Glutamatergic neuron (in vitro differentiated cells): Measurements from ENCODE around the gene SEC61A1. TPM values are rescaled to one million over a fixed set of nuclear protein-coding genes. Genes with fewer than 3 reads are reported as not detected.
A peak's percentile ranks its signal among the peaks of the same experiment; 100 is the strongest.

Experiments used
- DNase-seq: peaks from one replicate; pipeline ENCODE4 v3.0.0; 2022
- H3K27ac Mint-ChIP-seq: one replicate; pipeline ENCODE4 v1.8.0; 2020; ENCODE audit warnings: mild to moderate bottlenecking, mixed read lengths, inconsistent platforms; ENCODE audit not compliant: unreplicated experiment
- H3K27me3 Mint-ChIP-seq: one replicate; pipeline ENCODE4 v1.8.0; 2020; ENCODE audit warnings: mild to moderate bottlenecking, moderate library complexity, mixed read lengths, inconsistent platforms; ENCODE audit not compliant: unreplicated experiment
- H3K36me3 Mint-ChIP-seq: one replicate; pipeline ENCODE4 v1.8.0; 2020; ENCODE audit warnings: mild to moderate bottlenecking, mixed read lengths, inconsistent platforms; ENCODE audit not compliant: unreplicated experiment
- H3K4me1 Mint-ChIP-seq: one replicate; pipeline ENCODE4 v1.8.0; 2020; ENCODE audit warnings: mild to moderate bottlenecking, low read depth, mixed read lengths, inconsistent platforms; ENCODE audit not compliant: unreplicated experiment
- H3K4me3 Mint-ChIP-seq: one replicate; pipeline ENCODE4 v1.8.0; 2020; ENCODE audit warnings: mild to moderate bottlenecking, mixed read lengths, inconsistent platforms; ENCODE audit not compliant: unreplicated experiment
- H3K9me3 Mint-ChIP-seq: one replicate; pipeline ENCODE4 v1.8.0; 2020; ENCODE audit warnings: mild to moderate bottlenecking, moderate library complexity, mixed read lengths, inconsistent platforms; ENCODE audit not compliant: unreplicated experiment
- CTCF ChIP-seq: fragments of 200-600 bp; sonication (generic); IDR thresholded peaks from one replicate; pipeline ENCODE4 v1.5.0; 2021; ENCODE audit not compliant: partially characterized antibody, unreplicated experiment
- total RNA-seq: library from RNA; stranded (reverse); fragmentation: NEBNext Ultra II Directional; extraction: Animal tissue kit (Norgen Biotek cat#: 25700); gene quantifications from one replicate; pipeline ENCODE4 v1.2.1, GENCODE V29; 2021; ENCODE audit not compliant: unreplicated experiment

SEC61A1 gene
- total RNA-seq, 1 donor from 2014 or later: 201 TPM

- peak overlapping the region; percentile 99 for H3K4me3 Mint-ChIP-seq
- H3K27ac Mint-ChIP-seq: no peak overlapping the region
- no peak for DNase-seq
- H3K4me1 Mint-ChIP-seq: peaks cover 23% of the 10 kb centered on the region
- TF ChIP-seq CTCF: no peak
- H3K36me3 Mint-ChIP-seq: no peaks in the 10 kb centered on the region
- H3K9me3 Mint-ChIP-seq: peaks cover 7% of the 10 kb centered on the region
- H3K27me3 Mint-ChIP-seq: peaks cover 2% of the 10 kb centered on the region
Observed at GRCh38 chr3:128054367-128054766, 2.1 kb downstream of the SEC61A1 start.

GRCh38 chr3:128056258-128056657, 4.0 kb downstream of the SEC61A1 start:
- H3K4me3 Mint-ChIP-seq: no peak overlapping the region

DNA sequence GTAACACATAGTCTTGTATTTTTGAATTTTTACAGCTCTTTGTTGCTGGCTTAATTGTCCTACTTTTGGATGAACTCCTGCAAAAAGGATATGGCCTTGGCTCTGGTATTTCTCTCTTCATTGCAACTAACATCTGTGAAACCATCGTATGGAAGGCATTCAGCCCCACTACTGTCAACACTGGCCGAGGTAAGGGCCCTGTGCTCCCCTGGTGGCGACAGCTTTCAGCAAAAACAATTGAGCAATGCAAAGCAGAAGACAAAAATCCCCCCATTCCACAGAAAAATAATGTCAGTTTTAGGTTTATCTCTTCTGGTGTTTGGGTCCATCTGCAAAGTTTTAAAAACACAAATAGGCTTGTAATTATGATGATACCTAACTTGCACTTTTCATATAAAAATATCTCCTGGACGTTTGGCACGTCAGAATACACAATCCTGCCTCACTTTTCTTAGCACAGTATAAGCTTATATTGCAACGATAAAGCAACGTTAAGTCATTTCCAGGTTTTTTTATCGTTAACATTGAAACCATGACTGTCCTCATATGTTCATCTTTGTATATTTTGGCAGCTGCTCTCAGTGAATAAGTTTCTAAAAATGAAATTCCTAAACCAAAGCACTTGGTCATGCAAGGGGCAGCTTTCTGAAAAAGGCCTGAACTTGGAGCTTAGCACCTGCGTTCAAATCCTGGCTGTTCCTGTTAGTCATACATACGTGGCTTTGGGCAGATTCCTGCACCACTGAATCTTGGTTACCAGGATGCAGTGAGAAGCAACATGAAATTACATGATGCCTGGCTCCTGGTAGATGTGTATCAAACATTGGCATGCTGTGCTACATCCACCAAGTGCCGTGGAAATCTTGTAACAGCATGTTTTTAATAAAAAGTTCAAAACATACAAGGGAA, 8.5 kb downstream of the SEC61A1 start:
- Mint-ChIP-seq H3K27me3 (peaks cover 5% of the 10 kb centered on the region), H3K36me3 (peaks cover 20% of the 10 kb centered on the region), H3K27ac (no peak overlapping the region), H3K4me1 (peaks cover 3% of the 10 kb centered on the region), H3K4me3 (no peak overlapping the region), H3K9me3 (peaks cover 4% of the 10 kb centered on the region)
- no peak for DNase-seq
- no peak for TF ChIP-seq CTCF

More at GRCh38 chr3:128056258-128056657, 4.0 kb downstream of the SEC61A1 start:
- DNase-seq: no peak
- Mint-ChIP-seq H3K27ac (no peak overlapping the region), H3K36me3 (no peaks in the 10 kb centered on the region), H3K4me1 (peaks cover 18% of the 10 kb centered on the region), H3K27me3 (peaks cover 2% of the 10 kb centered on the region), H3K9me3 (peaks cover 7% of the 10 kb centered on the region)
- no peak for TF ChIP-seq CTCF

- Mint-ChIP-seq H3K27ac (no peak overlapping the region), H3K36me3 (peaks cover 24% of the 10 kb centered on the region), H3K4me1 (peaks cover 11% of the 10 kb centered on the region), H3K27me3 (peaks cover 5% of the 10 kb centered on the region), H3K4me3 (no peak overlapping the region), H3K9me3 (peaks cover 7% of the 10 kb centered on the region)
- DNase-seq: no peak
- TF ChIP-seq CTCF: no peak
Observed at GRCh38 chr3:128062033-128062745, 10.0 kb downstream of the SEC61A1 start.
